ENCODE results near the gene RAB6B.

Gene RAB6B

GRCh38 chr3:133829310-133829707 lies 66.4 kb downstream of the RAB6B start:
- no peak for ATAC-seq

GRCh38 chr3:133828576-133829309 lies 66.9 kb downstream of the RAB6B start:
- no peak; the same call in 2 of the 3 replicates for ATAC-seq

More at GRCh38 chr3:133829310-133829707, 66.4 kb downstream of the RAB6B start:
- no peak for TF ChIP-seq ZFP3 (CRISPR knock-in tag; IDR thresholded peaks at IDR 0.05)
- no peak for TF ChIP-seq ZNF70 (CRISPR knock-in tag; IDR thresholded peaks at IDR 0.05)
- TF ChIP-seq PPARA (CRISPR knock-in tag; IDR thresholded peaks at IDR 0.05; ENCODE audit: borderline replicate concordance): no peak
- TF ChIP-seq TOX (CRISPR knock-in tag; IDR thresholded peaks at IDR 0.05; ENCODE audit: borderline replicate concordance): no peak
- no peak for TF ChIP-seq BACH2 (CRISPR knock-in tag; IDR thresholded peaks at IDR 0.05; ENCODE audit: borderline replicate concordance)
- no peak for TF ChIP-seq RARB (CRISPR knock-in tag; IDR thresholded peaks at IDR 0.05)
- no peak for TF ChIP-seq ESRRG (CRISPR knock-in tag; IDR thresholded peaks at IDR 0.05)
- TF ChIP-seq ARNTL (CRISPR knock-in tag; IDR thresholded peaks at IDR 0.05; ENCODE audit: borderline replicate concordance, low read depth): no peak
- no peak for TF ChIP-seq ZNF8 (CRISPR knock-in tag; IDR thresholded peaks at IDR 0.05)
- no peak for TF ChIP-seq PATZ1 (CRISPR knock-in tag; IDR thresholded peaks at IDR 0.05; ENCODE audit: borderline replicate concordance)
- TF ChIP-seq, protein P1, sequence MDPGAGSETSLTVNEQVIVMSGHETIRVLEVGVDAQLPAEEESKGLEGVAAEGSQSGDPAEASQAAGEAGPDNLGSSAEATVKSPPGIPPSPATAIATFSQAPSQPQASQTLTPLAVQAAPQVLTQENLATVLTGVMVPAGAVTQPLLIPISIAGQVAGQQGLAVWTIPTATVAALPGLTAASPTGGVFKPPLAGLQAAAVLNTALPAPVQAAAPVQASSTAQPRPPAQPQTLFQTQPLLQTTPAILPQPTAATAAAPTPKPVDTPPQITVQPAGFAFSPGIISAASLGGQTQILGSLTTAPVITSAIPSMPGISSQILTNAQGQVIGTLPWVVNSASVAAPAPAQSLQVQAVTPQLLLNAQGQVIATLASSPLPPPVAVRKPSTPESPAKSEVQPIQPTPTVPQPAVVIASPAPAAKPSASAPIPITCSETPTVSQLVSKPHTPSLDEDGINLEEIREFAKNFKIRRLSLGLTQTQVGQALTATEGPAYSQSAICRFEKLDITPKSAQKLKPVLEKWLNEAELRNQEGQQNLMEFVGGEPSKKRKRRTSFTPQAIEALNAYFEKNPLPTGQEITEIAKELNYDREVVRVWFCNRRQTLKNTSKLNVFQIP (CRISPR knock-in tag; IDR thresholded peaks at IDR 0.05; ENCODE audit: borderline replicate concordance, low read depth): no peak
- TF ChIP-seq OSR1 (CRISPR knock-in tag; IDR thresholded peaks at IDR 0.05): no peak
- TF ChIP-seq TSHZ2 (CRISPR knock-in tag; IDR thresholded peaks at IDR 0.05): no peak

DNA sequence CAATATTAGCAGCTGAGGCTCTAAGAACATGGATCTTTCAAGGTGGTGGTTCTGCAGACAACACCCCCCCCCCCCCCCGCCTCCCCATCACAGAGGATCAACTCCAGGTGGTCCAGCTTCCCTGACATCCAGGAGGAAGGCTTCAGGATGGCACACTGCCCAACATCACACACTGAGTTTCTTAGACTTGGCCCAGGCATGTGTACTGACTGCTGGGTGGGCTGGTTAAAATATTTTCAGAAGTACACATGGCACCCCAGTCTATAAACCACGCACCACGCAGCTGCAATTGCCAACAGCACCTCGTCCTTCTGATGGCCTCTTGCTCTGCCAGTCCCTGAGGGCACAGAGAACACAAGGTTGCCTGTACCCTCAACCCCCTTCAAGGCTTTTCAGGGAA lies 68.0 kb downstream of the RAB6B start:
- no peak for ATAC-seq
- TF ChIP-seq ZNF70 (CRISPR knock-in tag; IDR thresholded peaks at IDR 0.05) (no peak), ZFP30 (CRISPR knock-in tag; IDR thresholded peaks at IDR 0.05) (no peak), TCF4 (CRISPR knock-in tag; IDR thresholded peaks at IDR 0.05; ENCODE audit: borderline replicate concordance) (no peak), ZFP3 (CRISPR knock-in tag; IDR thresholded peaks at IDR 0.05) (no peak), SNAI2 (CRISPR knock-in tag; IDR thresholded peaks at IDR 0.05) (no peak)
- TF ChIP-seq, protein P2, sequence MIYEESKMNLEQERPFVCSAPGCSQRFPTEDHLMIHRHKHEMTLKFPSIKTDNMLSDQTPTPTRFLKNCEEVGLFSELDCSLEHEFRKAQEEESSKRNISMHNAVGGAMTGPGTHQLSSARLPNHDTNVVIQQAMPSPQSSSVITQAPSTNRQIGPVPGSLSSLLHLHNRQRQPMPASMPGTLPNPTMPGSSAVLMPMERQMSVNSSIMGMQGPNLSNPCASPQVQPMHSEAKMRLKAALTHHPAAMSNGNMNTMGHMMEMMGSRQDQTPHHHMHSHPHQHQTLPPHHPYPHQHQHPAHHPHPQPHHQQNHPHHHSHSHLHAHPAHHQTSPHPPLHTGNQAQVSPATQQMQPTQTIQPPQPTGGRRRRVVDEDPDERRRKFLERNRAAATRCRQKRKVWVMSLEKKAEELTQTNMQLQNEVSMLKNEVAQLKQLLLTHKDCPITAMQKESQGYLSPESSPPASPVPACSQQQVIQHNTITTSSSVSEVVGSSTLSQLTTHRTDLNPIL (CRISPR knock-in tag; IDR thresholded peaks at IDR 0.05; ENCODE audit: low read depth): no peak

More at GRCh38 chr3:133828576-133829309, 66.9 kb downstream of the RAB6B start:
- TF ChIP-seq OSR1 (CRISPR knock-in tag; IDR thresholded peaks at IDR 0.05) (no peak), CSDC2 (CRISPR knock-in tag; IDR thresholded peaks at IDR 0.05) (no peak)

DNA sequence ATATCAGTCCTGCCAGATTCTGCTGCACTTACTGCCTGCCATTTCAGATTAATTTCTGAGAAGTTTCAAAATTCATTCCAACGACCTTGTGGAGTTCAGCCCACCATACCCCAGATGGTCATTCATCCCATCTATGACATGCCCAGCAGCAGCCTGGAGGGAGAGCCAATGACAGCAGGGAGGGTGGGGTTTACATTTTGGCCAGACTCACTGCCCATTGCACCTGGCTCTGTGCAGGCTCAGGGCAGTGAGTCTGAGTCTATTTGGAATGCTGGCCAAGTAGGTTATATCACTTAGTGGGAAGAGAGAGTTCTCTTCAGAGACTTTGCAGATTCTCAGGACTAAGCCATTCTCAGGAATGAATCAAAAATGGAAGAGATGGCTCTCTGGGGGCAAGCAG lies 68.5 kb downstream of the RAB6B start:
- no peak for ATAC-seq
- no peak for TF ChIP-seq ISL1 (CRISPR knock-in tag; IDR thresholded peaks at IDR 0.05)
- no peak for TF ChIP-seq BACH2 (CRISPR knock-in tag; IDR thresholded peaks at IDR 0.05; ENCODE audit: borderline replicate concordance)
- TF ChIP-seq TOX (CRISPR knock-in tag; IDR thresholded peaks at IDR 0.05; ENCODE audit: borderline replicate concordance): no peak
- no peak for TF ChIP-seq CSDC2 (CRISPR knock-in tag; IDR thresholded peaks at IDR 0.05)
- TF ChIP-seq ARNTL (CRISPR knock-in tag; IDR thresholded peaks at IDR 0.05; ENCODE audit: borderline replicate concordance, low read depth): no peak
- TF ChIP-seq TSHZ2 (CRISPR knock-in tag; IDR thresholded peaks at IDR 0.05): no peak
- TF ChIP-seq ZFP30 (CRISPR knock-in tag; IDR thresholded peaks at IDR 0.05): no peak
- TF ChIP-seq ZNF70 (CRISPR knock-in tag; IDR thresholded peaks at IDR 0.05): no peak

All from SK-N-SH treated with all-trans-retinoic acid at 6 μM for 48 hours (cell line).